Measurements from ENCODE around the gene ROCK2. TPM values are rescaled to one million over a fixed set of nuclear protein-coding genes. Genes with fewer than 3 reads are reported as not detected.

The ROCK2 gene
- total and polyA plus RNA-seq, 9 of the 15 experiments (the other 6 are each of a cell fraction or from before 2014, with no cell fraction given) = 4.9 to 30.6 (median 14.3) TPM

GRCh38 chr2:11315074-11315705, 29.2 kb downstream of the ROCK2 start (continued):
- TF ChIP-seq MAZ (CRISPR knock-in tag; conservative IDR thresholded peaks at IDR 0.05 in 1 of 2, IDR thresholded peaks at IDR 0.05 in 1 of 2) (no peak), C11orf30 (IDR thresholded peaks at IDR 0.05; ENCODE audit: low read depth) (peak; percentile 85), NCOA6 (IDR thresholded peaks at IDR 0.05) (no peak), GTF2E2 (tag; IDR thresholded peaks at IDR 0.05) (no peak), ZNF778 (CRISPR knock-in tag; IDR thresholded peaks at IDR 0.05) (no peak), MAFF (IDR thresholded peaks at IDR 0.05; ENCODE audit: low read length) (peak; percentile 57; the same call in 1 of the 2 replicates), MAFG (tag; conservative IDR thresholded peaks at IDR 0.05) (peak; percentile 69; the same call in 1 of the 2 replicates), PYGO2 (tag; IDR thresholded peaks at IDR 0.05) (no peak), ZFP36 (IDR thresholded peaks at IDR 0.05; ENCODE audit: low read depth, low read length, partially characterized antibody) (no peak), HMGN3 (IDR thresholded peaks at IDR 0.05; ENCODE audit: borderline replicate concordance, extremely low read depth, insufficient read length, low read depth, low read length) (no peak), ZNF444 (CRISPR knock-in tag; IDR thresholded peaks at IDR 0.05) (no peak)

GRCh38 chr2:11314487-11314886, 29.9 kb downstream of the ROCK2 start:
- Histone ChIP-seq H3K9me1 (ENCODE audit: control insufficient read depth, insufficient read depth, low read length) (no peaks in the 10 kb centered on the region), H2AFZ (ENCODE audit: low read depth, low read length) (no peak overlapping the region), H3K36me3 (ENCODE audit: control insufficient read depth, insufficient read depth, low read length) (no peaks in the 10 kb centered on the region), H3K4me3 (no peak overlapping the region), H4K20me1 (replicated peaks; ENCODE audit: control insufficient read depth, insufficient read depth, low read length) (no peaks in the 10 kb centered on the region), H3K27me3 (ENCODE audit: control insufficient read depth in 2 of 2, insufficient read depth in 2 of 2, low read length in 2 of 2) (no peaks in the 10 kb centered on the region), H3K79me2 (ENCODE audit: control insufficient read depth, insufficient read depth, low read length) (peaks cover 73% of the 10 kb centered on the region), H3K4me1 (replicated peaks in 1 of 2; ENCODE audit: control insufficient read depth in 2 of 2, insufficient read depth in 2 of 2, low read length in 2 of 2) (peaks cover 0 to 3% of the 10 kb centered on the region in 2 experiments; a peak in 1 of 5 replicates), H3K9ac (ENCODE audit: insufficient read depth in 1 of 2, low read depth in 2 of 2, low read length in 2 of 2) (no peak overlapping the region), H3K9me3 (replicated peaks; ENCODE audit: control insufficient read depth, insufficient read depth, low read depth, low read length) (no peaks in the 10 kb centered on the region), H3K27ac (ENCODE audit: extremely low read depth, low read depth, low read length) (no peak overlapping the region), H3K4me2 (ENCODE audit: insufficient read depth, low read length) (no peak overlapping the region)
- WGBS (ENCODE audit: insufficient coverage, low coverage, missing lambda C conversion rate) = 94% methylated on average over 1 of the region's 1 CpG
- no TSS peak for BruUV-seq (replicated peaks)
- CTCF ChIA-PET (ENCODE audit: low intra/inter-chr PET ratio) = no interaction called here
- DNase-seq (ENCODE audit: extremely low read depth in 1 of 4, low spot score in 3 of 4) (no peak), ATAC-seq (no peak), FAIRE-seq (no peak)
- POLR2A ChIA-PET = interaction anchor here (0.6 to 1.4 kb wide), 2 partner anchors 30 to 372 kb away, joined by 3 to 4 read pairs; partner anchors contain the start of gene ROCK2
- in situ Hi-C loops (cut with MboI) (no loop called here), intact Hi-C loops (cut with micrococcal nuclease) (no loop called here)
- TF ChIP-seq PRMT5 (CRISPR knock-in tag; IDR thresholded peaks at IDR 0.05) (no peak), NCOR1 (IDR thresholded peaks at IDR 0.05) (no peak), SAP30 (IDR thresholded peaks at IDR 0.05; ENCODE audit: borderline replicate concordance, insufficient read depth, low read depth, low read length, poor library complexity, severe bottlenecking) (no peak), MTA1 (IDR thresholded peaks at IDR 0.05; ENCODE audit: borderline replicate concordance) (no peak), HMGN3 (IDR thresholded peaks at IDR 0.05; ENCODE audit: borderline replicate concordance, extremely low read depth, insufficient read length, low read depth, low read length) (no peak), ELK3 (CRISPR knock-in tag; IDR thresholded peaks at IDR 0.05) (no peak), POLR2H (tag; IDR thresholded peaks at IDR 0.05; ENCODE audit: low read depth) (no peak)
